Neural progenitor cell (in vitro differentiated cells): ENCODE data around the gene PTRH2. TPM values are rescaled to one million over a fixed set of nuclear protein-coding genes. Genes with fewer than 3 reads are reported as not detected.

Source experiments
- DNase-seq: peaks from one replicate; pipeline ENCODE4 v3.0.0-alpha.2; 2016; ENCODE audit warnings: low spot score
- H2AFZ ChIP-seq: fragments of 200-600 bp; sonication (generic); replicated peaks from 2 replicates; pipeline ENCODE4 v1.6.1; 2016; ENCODE audit warnings: antibody characterized with exemption
- H3F3A ChIP-seq: fragments of 200-600 bp; sonication (generic); 2 replicates; pipeline ENCODE4 v1.6.1; 2016; ENCODE audit warnings: antibody characterized with exemption, low read depth
- H3K27ac ChIP-seq: fragments of 200-600 bp; sonication (generic); 2 replicates; pipeline ENCODE4 v1.5.1; 2016; ENCODE audit warnings: mild to moderate bottlenecking
- H3K27me3 ChIP-seq: fragments of 200-600 bp; sonication (generic); 2 replicates; pipeline ENCODE4 v1.6.1; 2016; ENCODE audit warnings: mild to moderate bottlenecking, moderate library complexity
- H3K36me3 ChIP-seq: fragments of 200-600 bp; sonication (generic); 2 replicates; pipeline ENCODE4 v1.5.1; 2016
- H3K4me1 ChIP-seq: fragments of 200-600 bp; sonication (generic); 2 replicates; pipeline ENCODE4 v1.6.1; 2016; ENCODE audit warnings: mixed run types
- H3K4me2 ChIP-seq: fragments of 200-600 bp; sonication (generic); 2 replicates; pipeline ENCODE4 v1.6.1; 2016
- H3K4me3 ChIP-seq: fragments of 200-600 bp; sonication (generic); 2 replicates; pipeline ENCODE4 v1.5.1; 2016
- H3K79me2 ChIP-seq: fragments of 200-600 bp; sonication (generic); 2 replicates; pipeline ENCODE4 v1.6.1; 2016; ENCODE audit warnings: low read depth
- H3K9ac ChIP-seq: fragments of 200-600 bp; sonication (generic); 2 replicates; pipeline ENCODE4 v1.6.1; 2016
- H3K9me3 ChIP-seq: fragments of 200-600 bp; sonication (generic); 2 replicates; pipeline ENCODE4 v1.5.1; 2016; ENCODE audit warnings: low read depth
- H4K20me1 ChIP-seq: fragments of 200-600 bp; sonication (generic); 2 replicates; pipeline ENCODE4 v1.6.1; 2016; ENCODE audit warnings: low read depth
- H3K27ac Mint-ChIP-seq: 3 replicates; pipeline ENCODE4 v1.8.0; 2021; ENCODE audit warnings: mixed read lengths
- H3K27me3 Mint-ChIP-seq: 2 replicates; pipeline ENCODE4 v1.8.0; 2022; ENCODE audit warnings: low read depth, mild to moderate bottlenecking, inconsistent platforms, moderate library complexity, mixed read lengths; ENCODE audit not compliant: insufficient read depth
- H3K36me3 Mint-ChIP-seq: 3 replicates; pipeline ENCODE4 v1.8.0; 2021; ENCODE audit warnings: mixed read lengths
- H3K4me1 Mint-ChIP-seq: 3 replicates; pipeline ENCODE4 v1.8.0; 2021; ENCODE audit warnings: mixed read lengths
- H3K4me3 Mint-ChIP-seq: 3 replicates; pipeline ENCODE4 v1.8.0; 2021; ENCODE audit warnings: mild to moderate bottlenecking, moderate library complexity, mixed read lengths
- H3K9me3 Mint-ChIP-seq: 3 replicates; pipeline ENCODE4 v1.8.0; 2020; ENCODE audit warnings: mixed read lengths
- EZH2 ChIP-seq: fragments of 200-600 bp; sonication (generic); IDR thresholded peaks from 2 replicates; pipeline ENCODE4 v1.6.1; 2017; ENCODE audit warnings: antibody characterized with exemption, mild to moderate bottlenecking, moderate library complexity
- EZH2phosphoT487 ChIP-seq: fragments of 200-600 bp; sonication (generic); IDR thresholded peaks from 2 replicates; pipeline ENCODE4 v1.6.1; 2017; ENCODE audit warnings: antibody characterized with exemption
- total RNA-seq: library from RNA; depleted of rRNA; stranded (reverse); fragments of >200 nt; gene quantifications from 2 replicates; pipeline ENCODE4 v1.2.3, GENCODE V29; 2015; ENCODE audit warnings: low replicate concordance
- TF ChIP-seq, protein P1 (sequence below): fragments of 200-600 bp; sonication (generic); IDR thresholded peaks from 2 replicates; pipeline ENCODE4 v1.5.1; 2017; ENCODE audit warnings: antibody characterized with exemption, mild to moderate bottlenecking

Gene PTRH2
- total RNA-seq, 1 donor from 2014 or later: 17.6 TPM

DNA sequence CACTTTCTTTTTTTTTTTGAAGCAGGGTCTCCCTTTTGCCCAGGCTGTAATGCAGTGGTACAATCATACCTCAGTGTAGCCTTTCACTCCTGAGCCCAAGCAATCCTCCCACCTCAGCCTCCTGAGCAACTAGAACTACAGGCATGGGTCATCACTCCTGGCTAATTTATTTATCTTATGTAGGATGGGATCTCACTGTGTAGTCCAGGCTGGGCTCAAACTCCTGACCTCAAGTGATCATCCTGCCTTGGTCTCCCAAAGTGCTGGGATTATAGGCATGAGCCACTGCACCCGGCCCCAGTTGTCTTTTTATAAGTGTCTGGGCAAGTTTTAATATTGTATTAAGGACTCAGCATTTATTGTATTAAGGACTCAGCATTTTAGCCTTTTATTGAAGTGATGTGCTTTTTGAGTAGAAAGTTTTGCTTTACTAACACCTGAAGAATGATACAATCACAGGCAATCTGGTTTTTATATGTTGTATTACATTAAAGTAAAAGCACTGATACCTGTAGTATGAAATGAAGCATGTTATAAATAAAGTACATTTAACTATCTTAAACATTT is 23.1 kb upstream of the PTRH2 start:
- Histone ChIP-seq H3F3A (no peaks in the 10 kb centered on the region), H3K4me3 (no peak overlapping the region), H3K9ac (no peak overlapping the region), H3K79me2 (peaks cover 16% of the 10 kb centered on the region), H3K4me2 (no peak overlapping the region), H3K36me3 (no peaks in the 10 kb centered on the region), H3K9me3 (no peaks in the 10 kb centered on the region), H3K4me1 (no peaks in the 10 kb centered on the region), H4K20me1 (no peaks in the 10 kb centered on the region), H3K27ac (no peak overlapping the region), H2AFZ (no peak overlapping the region), H3K27me3 (no peaks in the 10 kb centered on the region)
- no peak overlapping the region for H3K4me3 Mint-ChIP-seq
- TF ChIP-seq, protein P1, sequence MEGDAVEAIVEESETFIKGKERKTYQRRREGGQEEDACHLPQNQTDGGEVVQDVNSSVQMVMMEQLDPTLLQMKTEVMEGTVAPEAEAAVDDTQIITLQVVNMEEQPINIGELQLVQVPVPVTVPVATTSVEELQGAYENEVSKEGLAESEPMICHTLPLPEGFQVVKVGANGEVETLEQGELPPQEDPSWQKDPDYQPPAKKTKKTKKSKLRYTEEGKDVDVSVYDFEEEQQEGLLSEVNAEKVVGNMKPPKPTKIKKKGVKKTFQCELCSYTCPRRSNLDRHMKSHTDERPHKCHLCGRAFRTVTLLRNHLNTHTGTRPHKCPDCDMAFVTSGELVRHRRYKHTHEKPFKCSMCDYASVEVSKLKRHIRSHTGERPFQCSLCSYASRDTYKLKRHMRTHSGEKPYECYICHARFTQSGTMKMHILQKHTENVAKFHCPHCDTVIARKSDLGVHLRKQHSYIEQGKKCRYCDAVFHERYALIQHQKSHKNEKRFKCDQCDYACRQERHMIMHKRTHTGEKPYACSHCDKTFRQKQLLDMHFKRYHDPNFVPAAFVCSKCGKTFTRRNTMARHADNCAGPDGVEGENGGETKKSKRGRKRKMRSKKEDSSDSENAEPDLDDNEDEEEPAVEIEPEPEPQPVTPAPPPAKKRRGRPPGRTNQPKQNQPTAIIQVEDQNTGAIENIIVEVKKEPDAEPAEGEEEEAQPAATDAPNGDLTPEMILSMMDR: no peak
- TF ChIP-seq EZH2 (no peak), EZH2phosphoT487 (no peak)
- DNase-seq: no peak
- no peaks in the 10 kb centered on the region for H3K27me3 Mint-ChIP-seq
- no peaks in the 10 kb centered on the region for H3K36me3 Mint-ChIP-seq
- H3K4me1 Mint-ChIP-seq: no peaks in the 10 kb centered on the region
- H3K9me3 Mint-ChIP-seq: no peaks in the 10 kb centered on the region
- H3K27ac Mint-ChIP-seq: no peak overlapping the region

GRCh38 chr17:59727817-59728533 is 20.7 kb upstream of the PTRH2 start:
- H2AFZ ChIP-seq: no peak overlapping the region
- no peaks in the 10 kb centered on the region for H3K36me3 Mint-ChIP-seq
- no peak for DNase-seq
- no peaks in the 10 kb centered on the region for H3K27me3 Mint-ChIP-seq
- no peak for TF ChIP-seq EZH2phosphoT487
- TF ChIP-seq EZH2: no peak
- TF ChIP-seq, protein P1: no peak
- no peak overlapping the region for H3K27ac Mint-ChIP-seq
- no peaks in the 10 kb centered on the region for H3K4me1 Mint-ChIP-seq
- H3K27me3 ChIP-seq: no peaks in the 10 kb centered on the region
- no peak overlapping the region for H3K9ac ChIP-seq
- H4K20me1 ChIP-seq: no peaks in the 10 kb centered on the region
- no peaks in the 10 kb centered on the region for H3F3A ChIP-seq
- H3K4me3 Mint-ChIP-seq: no peak overlapping the region
- H3K4me2 ChIP-seq: no peak overlapping the region
- H3K36me3 ChIP-seq: no peaks in the 10 kb centered on the region
- H3K4me1 ChIP-seq: no peaks in the 10 kb centered on the region
- H3K9me3 Mint-ChIP-seq: no peaks in the 10 kb centered on the region
- no peak overlapping the region for H3K4me3 ChIP-seq
- no peaks in the 10 kb centered on the region for H3K9me3 ChIP-seq
- no peak overlapping the region for H3K27ac ChIP-seq
- H3K79me2 ChIP-seq: peaks cover 21% of the 10 kb centered on the region

DNA sequence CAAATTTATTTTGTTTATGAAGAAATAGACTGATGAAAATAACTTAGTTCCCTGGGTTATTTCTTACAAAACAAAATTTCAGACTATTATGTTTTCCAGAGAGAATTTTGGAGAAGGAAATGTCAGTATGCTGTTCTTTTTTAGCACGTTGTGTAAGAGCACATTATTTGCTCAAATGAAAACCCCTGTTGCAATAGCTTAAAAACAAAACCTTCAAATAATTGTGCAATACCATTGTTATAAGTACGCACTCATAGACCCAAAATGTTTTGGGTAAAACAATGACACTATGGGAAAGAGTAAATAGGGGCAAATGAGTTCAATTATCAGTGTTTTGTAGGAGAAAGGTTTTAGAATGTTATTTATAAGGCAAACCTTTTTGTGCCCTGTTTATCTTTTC is 18.5 kb upstream of the PTRH2 start:
- no peak overlapping the region for H3K4me2 ChIP-seq
- H3K36me3 ChIP-seq: no peaks in the 10 kb centered on the region
- no peak overlapping the region for H3K9ac ChIP-seq
- H3K79me2 ChIP-seq: peaks cover 29% of the 10 kb centered on the region
- no peak overlapping the region for H2AFZ ChIP-seq
- Mint-ChIP-seq H3K27me3 (no peaks in the 10 kb centered on the region), H3K4me1 (no peaks in the 10 kb centered on the region), H3K9me3 (no peaks in the 10 kb centered on the region), H3K36me3 (no peaks in the 10 kb centered on the region), H3K4me3 (no peak overlapping the region), H3K27ac (no peak overlapping the region)
- H4K20me1 ChIP-seq: no peaks in the 10 kb centered on the region
- TF ChIP-seq EZH2 (no peak), EZH2phosphoT487 (no peak)
- TF ChIP-seq, protein P1: no peak
- H3K27me3 ChIP-seq: no peaks in the 10 kb centered on the region
- no peak for DNase-seq
- no peaks in the 10 kb centered on the region for H3K9me3 ChIP-seq
- no peaks in the 10 kb centered on the region for H3K4me1 ChIP-seq
- no peaks in the 10 kb centered on the region for H3F3A ChIP-seq
- H3K4me3 ChIP-seq: no peak overlapping the region
- H3K27ac ChIP-seq: no peak overlapping the region
